ENCODE results near the gene MGAT5.

MGAT5 gene

GRCh38 chr2:134405611-134406081 lies 151.8 kb downstream of the MGAT5 start:
- Histone ChIP-seq H2BK15ac (ENCODE audit: low read length) (no peak overlapping the region), H3K9me3 (replicated peaks in 1 of 2; ENCODE audit: control insufficient read depth in 2 of 2, insufficient read depth in 1 of 2, low read depth in 1 of 2, low read length in 2 of 2) (no peaks in the 10 kb centered on the region), H3K4me3 (ENCODE audit: low read length in 2 of 2) (no peak overlapping the region), H3K4ac (ENCODE audit: low read length) (no peak overlapping the region), H3K14ac (ENCODE audit: low read length) (no peak overlapping the region), H2AFZ (ENCODE audit: low read length) (no peak overlapping the region), H3K36me3 (replicated peaks in 1 of 2; ENCODE audit: control insufficient read depth in 2 of 2, insufficient read depth in 2 of 2, low read length in 2 of 2) (peaks cover 3 to 29% of the 10 kb centered on the region in 2 donors), H2BK5ac (ENCODE audit: low read length) (no peak overlapping the region), H3K27ac (replicated peaks; ENCODE audit: low read length) (no peak overlapping the region), H3K18ac (ENCODE audit: low read length) (no peak overlapping the region), H2AK5ac (ENCODE audit: low read depth, low read length) (no peak overlapping the region), H3K27me3 (ENCODE audit: control insufficient read depth in 3 of 3, insufficient read depth in 3 of 3, low read depth in 1 of 3, low read length in 3 of 3) (no peaks in the 10 kb centered on the region), H4K91ac (ENCODE audit: low read depth, low read length, poor library complexity) (no peak overlapping the region), H3K4me2 (ENCODE audit: insufficient read depth, low read length, poor library complexity, severe bottlenecking) (no peak overlapping the region), H2BK120ac (ENCODE audit: low read depth, low read length) (no peak overlapping the region), H3K9ac (ENCODE audit: low read depth, low read length, poor library complexity) (no peak overlapping the region), H4K8ac (ENCODE audit: low read depth, low read length) (no peak overlapping the region), H3K23ac (ENCODE audit: low read depth, low read length, poor library complexity) (no peak overlapping the region), H2BK12ac (ENCODE audit: low read length) (no peak overlapping the region), H3K79me1 (ENCODE audit: low read depth, low read length) (no peaks in the 10 kb centered on the region), H3K4me1 (ENCODE audit: control insufficient read depth in 2 of 2, insufficient read depth in 1 of 2, low read depth in 1 of 2, low read length in 2 of 2) (no peaks in the 10 kb centered on the region)
- no CpG with 5 or more reads among the region's 3 CpGs for WGBS, 2 donors (ENCODE audit: extremely low coverage in 2 of 2, insufficient read length in 2 of 2, insufficient replicate concordance in 1 of 2)
- DNase-seq (ENCODE audit: low spot score) = no peak

GRCh38 chr2:134406311-134406710 lies 152.4 kb downstream of the MGAT5 start:
- H3K23ac ChIP-seq (ENCODE audit: low read depth, low read length, poor library complexity) = no peak overlapping the region
- DNase-seq (ENCODE audit: low spot score) = no peak
- H2BK120ac ChIP-seq (ENCODE audit: low read depth, low read length) = no peak overlapping the region
- no peak overlapping the region for H3K18ac ChIP-seq (ENCODE audit: low read length)
- H4K91ac ChIP-seq (ENCODE audit: low read depth, low read length, poor library complexity) = no peak overlapping the region
- H2AFZ ChIP-seq (ENCODE audit: low read length) = no peak overlapping the region
- H3K4me1 ChIP-seq (ENCODE audit: control insufficient read depth in 2 of 2, insufficient read depth in 1 of 2, low read depth in 1 of 2, low read length in 2 of 2) = peaks cover 2 to 4% of the 10 kb centered on the region in 2 donors
- no peak overlapping the region for H2BK12ac ChIP-seq (ENCODE audit: low read length)
- no peak overlapping the region for H3K4me3 ChIP-seq (ENCODE audit: low read length in 2 of 2)
- no peaks in the 10 kb centered on the region for H3K79me1 ChIP-seq (ENCODE audit: low read depth, low read length)
- H3K27ac ChIP-seq (replicated peaks; ENCODE audit: low read length) = no peak overlapping the region
- no peaks in the 10 kb centered on the region for H3K27me3 ChIP-seq (ENCODE audit: control insufficient read depth in 3 of 3, insufficient read depth in 3 of 3, low read depth in 1 of 3, low read length in 3 of 3)
- H4K8ac ChIP-seq (ENCODE audit: low read depth, low read length) = no peak overlapping the region
- H3K36me3 ChIP-seq (replicated peaks in 1 of 2; ENCODE audit: control insufficient read depth in 2 of 2, insufficient read depth in 2 of 2, low read length in 2 of 2) = peaks cover 3 to 29% of the 10 kb centered on the region in 2 donors
- no peak overlapping the region for H3K9ac ChIP-seq (ENCODE audit: low read depth, low read length, poor library complexity)
- no peaks in the 10 kb centered on the region for H3K9me3 ChIP-seq (replicated peaks in 1 of 2; ENCODE audit: control insufficient read depth in 2 of 2, insufficient read depth in 1 of 2, low read depth in 1 of 2, low read length in 2 of 2)
- H3K4ac ChIP-seq (ENCODE audit: low read length) = no peak overlapping the region
- no peak overlapping the region for H2AK5ac ChIP-seq (ENCODE audit: low read depth, low read length)
- H3K4me2 ChIP-seq (ENCODE audit: insufficient read depth, low read length, poor library complexity, severe bottlenecking) = no peak overlapping the region
- H3K14ac ChIP-seq (ENCODE audit: low read length) = no peak overlapping the region
- WGBS, 2 donors (ENCODE audit: extremely low coverage in 2 of 2, insufficient read length in 2 of 2, insufficient replicate concordance in 1 of 2) = no CpG with 5 or more reads among the region's 5 CpGs
- no peak overlapping the region for H2BK5ac ChIP-seq (ENCODE audit: low read length)
- no peak overlapping the region for H2BK15ac ChIP-seq (ENCODE audit: low read length)

- Histone ChIP-seq H2BK12ac (ENCODE audit: low read length) (no peak overlapping the region), H3K4me3 (ENCODE audit: low read length in 2 of 2) (no peak overlapping the region), H2BK15ac (ENCODE audit: low read length) (no peak overlapping the region), H3K4me2 (ENCODE audit: insufficient read depth, low read length, poor library complexity, severe bottlenecking) (no peak overlapping the region), H2BK120ac (ENCODE audit: low read depth, low read length) (no peak overlapping the region), H2AK5ac (ENCODE audit: low read depth, low read length) (no peak overlapping the region), H3K23ac (ENCODE audit: low read depth, low read length, poor library complexity) (no peak overlapping the region), H2BK5ac (ENCODE audit: low read length) (no peak overlapping the region), H3K27ac (replicated peaks; ENCODE audit: low read length) (no peak overlapping the region), H3K9me3 (replicated peaks in 1 of 2; ENCODE audit: control insufficient read depth in 2 of 2, insufficient read depth in 1 of 2, low read depth in 1 of 2, low read length in 2 of 2) (no peaks in the 10 kb centered on the region), H3K4ac (ENCODE audit: low read length) (no peak overlapping the region), H3K27me3 (ENCODE audit: control insufficient read depth in 3 of 3, insufficient read depth in 3 of 3, low read depth in 1 of 3, low read length in 3 of 3) (no peaks in the 10 kb centered on the region), H3K79me1 (ENCODE audit: low read depth, low read length) (no peaks in the 10 kb centered on the region), H3K36me3 (replicated peaks in 1 of 2; ENCODE audit: control insufficient read depth in 2 of 2, insufficient read depth in 2 of 2, low read length in 2 of 2) (peaks cover 3 to 29% of the 10 kb centered on the region in 2 donors), H4K91ac (ENCODE audit: low read depth, low read length, poor library complexity) (no peak overlapping the region), H3K4me1 (ENCODE audit: control insufficient read depth in 2 of 2, insufficient read depth in 1 of 2, low read depth in 1 of 2, low read length in 2 of 2) (peaks cover 6 to 8% of the 10 kb centered on the region in 2 donors), H3K18ac (ENCODE audit: low read length) (no peak overlapping the region), H2AFZ (ENCODE audit: low read length) (no peak overlapping the region), H4K8ac (ENCODE audit: low read depth, low read length) (no peak overlapping the region), H3K14ac (ENCODE audit: low read length) (no peak overlapping the region), H3K9ac (ENCODE audit: low read depth, low read length, poor library complexity) (no peak overlapping the region)
- WGBS, 2 donors (ENCODE audit: extremely low coverage in 2 of 2, insufficient read length in 2 of 2, insufficient replicate concordance in 1 of 2) = no CpG with 5 or more reads among the region's 3 CpGs
- no peak for DNase-seq (ENCODE audit: low spot score)
These were observed 152.9 kb downstream of the MGAT5 start for GRCh38 chr2:134406736-134407135.

- H3K14ac ChIP-seq (ENCODE audit: low read length) = no peak overlapping the region
- H3K36me3 ChIP-seq (replicated peaks in 1 of 2; ENCODE audit: control insufficient read depth in 2 of 2, insufficient read depth in 2 of 2, low read length in 2 of 2) = peaks cover 3 to 29% of the 10 kb centered on the region in 2 donors
- H2BK12ac ChIP-seq (ENCODE audit: low read length) = no peak overlapping the region
- no peak overlapping the region for H3K9ac ChIP-seq (ENCODE audit: low read depth, low read length, poor library complexity)
- no peak overlapping the region for H3K4me2 ChIP-seq (ENCODE audit: insufficient read depth, low read length, poor library complexity, severe bottlenecking)
- peaks cover 7 to 12% of the 10 kb centered on the region in 2 donors for H3K4me1 ChIP-seq (ENCODE audit: control insufficient read depth in 2 of 2, insufficient read depth in 1 of 2, low read depth in 1 of 2, low read length in 2 of 2)
- no CpG with 5 or more reads among the region's 4 CpGs for WGBS, 2 donors (ENCODE audit: extremely low coverage in 2 of 2, insufficient read length in 2 of 2, insufficient replicate concordance in 1 of 2)
- no peaks in the 10 kb centered on the region for H3K79me1 ChIP-seq (ENCODE audit: low read depth, low read length)
- no peak overlapping the region for H4K91ac ChIP-seq (ENCODE audit: low read depth, low read length, poor library complexity)
- no peak overlapping the region for H3K4me3 ChIP-seq (ENCODE audit: low read length in 2 of 2)
- no peaks in the 10 kb centered on the region for H3K9me3 ChIP-seq (replicated peaks in 1 of 2; ENCODE audit: control insufficient read depth in 2 of 2, insufficient read depth in 1 of 2, low read depth in 1 of 2, low read length in 2 of 2)
- no peak overlapping the region for H2AFZ ChIP-seq (ENCODE audit: low read length)
- no peak overlapping the region for H3K23ac ChIP-seq (ENCODE audit: low read depth, low read length, poor library complexity)
- no peak overlapping the region for H3K4ac ChIP-seq (ENCODE audit: low read length)
- no peak overlapping the region for H2BK15ac ChIP-seq (ENCODE audit: low read length)
- no peak overlapping the region for H4K8ac ChIP-seq (ENCODE audit: low read depth, low read length)
- H2BK5ac ChIP-seq (ENCODE audit: low read length) = no peak overlapping the region
- H3K18ac ChIP-seq (ENCODE audit: low read length) = no peak overlapping the region
- H2BK120ac ChIP-seq (ENCODE audit: low read depth, low read length) = no peak overlapping the region
- no peak overlapping the region for H2AK5ac ChIP-seq (ENCODE audit: low read depth, low read length)
- H3K27ac ChIP-seq (replicated peaks; ENCODE audit: low read length) = no peak overlapping the region
- no peak for DNase-seq (ENCODE audit: low spot score)
- H3K27me3 ChIP-seq (ENCODE audit: control insufficient read depth in 3 of 3, insufficient read depth in 3 of 3, low read depth in 1 of 3, low read length in 3 of 3) = no peaks in the 10 kb centered on the region
These were observed 153.4 kb downstream of the MGAT5 start for GRCh38 chr2:134407154-134407890.
